HepG2 (cell line): Measurements from ENCODE around the gene SLCO2B1. TPM values are rescaled to one million over a fixed set of nuclear protein-coding genes. Genes with fewer than 3 reads are reported as not detected.

Source experiments
- CAMTA2 ChIP-seq: sonication (generic); formaldehyde crosslinking; IDR thresholded peaks from 2 replicates; pipeline ENCODE4 v1.4.0; 2020; ENCODE audit warnings: mild to moderate bottlenecking, missing genetic modification reagents, borderline replicate concordance
- CCAR2 ChIP-seq: fragments of 200-400 bp; formaldehyde crosslinking; optimal IDR thresholded peaks from 2 replicates; pipeline ENCODE3; 2018; ENCODE audit warnings: low read depth, mild to moderate bottlenecking, low read length, moderate library complexity
- KDM2A ChIP-seq: sonication (generic); formaldehyde crosslinking; IDR thresholded peaks from 2 replicates; pipeline ENCODE4 v1.4.0; 2020; ENCODE audit warnings: low read depth, missing genetic modification reagents, borderline replicate concordance
- LRRFIP1 ChIP-seq: sonication (generic); formaldehyde crosslinking; conservative IDR thresholded peaks from 2 replicates; pipeline ENCODE4 v1.4.0; 2020; ENCODE audit warnings: missing genetic modification reagents
- MTERF4 ChIP-seq: sonication (generic); formaldehyde crosslinking; IDR thresholded peaks from 2 replicates; pipeline ENCODE4 v1.8.0; 2023; ENCODE audit warnings: mild to moderate bottlenecking, missing genetic modification reagents
- MTF1 ChIP-seq: sonication (generic); formaldehyde crosslinking; IDR thresholded peaks from 2 replicates; pipeline ENCODE4 v1.5.0; 2020; ENCODE audit warnings: missing genetic modification reagents
- PHB2 ChIP-seq: fragments of 450-650 bp; IDR thresholded peaks from 2 replicates; pipeline ENCODE4 v1.6.1; 2018; ENCODE audit not compliant: partially characterized antibody
- PLSCR1 ChIP-seq: sonication (generic); formaldehyde crosslinking; IDR thresholded peaks from 2 replicates; pipeline ENCODE4 v1.5.0; 2020; ENCODE audit warnings: missing genetic modification reagents, mild to moderate bottlenecking, borderline replicate concordance
- ZNF431 ChIP-seq: sonication (generic); formaldehyde crosslinking; IDR thresholded peaks from 2 replicates; pipeline ENCODE4 v1.9.0; 2022; ENCODE audit warnings: missing genetic modification reagents, low read depth, mild to moderate bottlenecking, borderline replicate concordance
- polyA plus RNA-seq, 8 experiments: library from polyadenylated mRNA; depleted of rRNA in 3 of 8; stranded (reverse) in 7 of 8; unstranded in 1 of 8; fragments of >200 nt; fragmentation: Illumina TruSeq in 4 of 8; extraction: Trizol in 4 of 8; gene quantifications; 2 replicates each; pipeline versions ENCODE4 v1.2.1 to v1.2.3, GENCODE V29; 2011 to 2016; ENCODE audit warnings: low read depth in 4 of 8, missing spikeins in 1 of 8, mixed read lengths in 1 of 8; ENCODE audit not compliant: insufficient read depth in 1 of 8
- total RNA-seq, 5 experiments: library from RNA; depleted of rRNA; stranded (reverse); fragments of >200 nt; fragmentation: Illumina TruSeq; extraction: Trizol; gene quantifications; 2 replicates each; pipeline ENCODE4 v1.2.3, GENCODE V29; 2016; ENCODE audit warnings: low read depth in 1 of 5
- TF ChIP-seq, protein P1 (sequence below), 2 experiments: IDR thresholded peaks; 2 replicates each; pipeline ENCODE4 v1.6.1; 2011 to 2012; ENCODE audit warnings: low read length in 2 of 2, borderline replicate concordance in 1 of 2, low read depth in 1 of 2, mild to moderate bottlenecking in 1 of 2, moderate library complexity in 1 of 2
- TF ChIP-seq, protein P2 (sequence below): sonication (generic); formaldehyde crosslinking; IDR thresholded peaks from 2 replicates; pipeline ENCODE4 v1.4.0; 2020; ENCODE audit warnings: missing genetic modification reagents
- TF ChIP-seq, protein P3 (sequence below): sonication (generic); formaldehyde crosslinking; IDR thresholded peaks from 2 replicates; pipeline ENCODE4 v1.4.0; 2020; ENCODE audit warnings: missing genetic modification reagents

The SLCO2B1 gene
- total and polyA plus RNA-seq, 2 of the 13 experiments (the other 11 are each of a cell fraction or from before 2014, with no cell fraction given) = 15.3 to 19.8 TPM

DNA sequence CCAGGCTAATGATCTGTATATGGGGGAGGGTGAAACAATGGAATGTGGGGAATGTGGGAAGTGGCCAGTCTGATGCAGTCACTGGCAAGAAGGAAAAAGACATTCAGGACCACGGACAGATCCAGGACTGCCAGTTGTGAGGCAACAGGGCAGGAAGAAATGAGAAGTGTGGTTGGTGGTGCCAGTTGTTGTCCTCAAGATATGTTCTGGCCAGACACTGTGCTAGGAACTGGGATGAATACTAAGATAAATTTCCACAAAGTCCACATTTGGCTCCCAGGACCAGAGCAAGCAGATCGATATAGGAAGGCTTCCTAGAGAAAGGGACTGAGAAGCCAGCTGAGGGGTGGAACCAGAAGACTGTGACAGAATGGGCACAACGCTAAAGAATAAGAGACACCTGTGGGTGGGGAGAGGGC is 82.9 kb downstream of the SLCO2B1 start (continued):
- TF ChIP-seq ZNF431 = 0 out of 2 replicates have a peak, but pooled peaks have one; percentile 51
- no peak for TF ChIP-seq CAMTA2 (CRISPR knock-in tag)
- TF ChIP-seq MTF1 = 0 out of 2 replicates have a peak, but pooled peaks have one; percentile 51
- TF ChIP-seq KDM2A (CRISPR knock-in tag) = 0 out of 2 replicates have a peak, but pooled peaks have one; percentile 36
- TF ChIP-seq LRRFIP1 (CRISPR knock-in tag) = peak; percentile 77; the same call in 1 of the 2 replicates
- TF ChIP-seq PHB2 = no peak
- no peak for TF ChIP-seq CCAR2
- TF ChIP-seq, protein P1, sequence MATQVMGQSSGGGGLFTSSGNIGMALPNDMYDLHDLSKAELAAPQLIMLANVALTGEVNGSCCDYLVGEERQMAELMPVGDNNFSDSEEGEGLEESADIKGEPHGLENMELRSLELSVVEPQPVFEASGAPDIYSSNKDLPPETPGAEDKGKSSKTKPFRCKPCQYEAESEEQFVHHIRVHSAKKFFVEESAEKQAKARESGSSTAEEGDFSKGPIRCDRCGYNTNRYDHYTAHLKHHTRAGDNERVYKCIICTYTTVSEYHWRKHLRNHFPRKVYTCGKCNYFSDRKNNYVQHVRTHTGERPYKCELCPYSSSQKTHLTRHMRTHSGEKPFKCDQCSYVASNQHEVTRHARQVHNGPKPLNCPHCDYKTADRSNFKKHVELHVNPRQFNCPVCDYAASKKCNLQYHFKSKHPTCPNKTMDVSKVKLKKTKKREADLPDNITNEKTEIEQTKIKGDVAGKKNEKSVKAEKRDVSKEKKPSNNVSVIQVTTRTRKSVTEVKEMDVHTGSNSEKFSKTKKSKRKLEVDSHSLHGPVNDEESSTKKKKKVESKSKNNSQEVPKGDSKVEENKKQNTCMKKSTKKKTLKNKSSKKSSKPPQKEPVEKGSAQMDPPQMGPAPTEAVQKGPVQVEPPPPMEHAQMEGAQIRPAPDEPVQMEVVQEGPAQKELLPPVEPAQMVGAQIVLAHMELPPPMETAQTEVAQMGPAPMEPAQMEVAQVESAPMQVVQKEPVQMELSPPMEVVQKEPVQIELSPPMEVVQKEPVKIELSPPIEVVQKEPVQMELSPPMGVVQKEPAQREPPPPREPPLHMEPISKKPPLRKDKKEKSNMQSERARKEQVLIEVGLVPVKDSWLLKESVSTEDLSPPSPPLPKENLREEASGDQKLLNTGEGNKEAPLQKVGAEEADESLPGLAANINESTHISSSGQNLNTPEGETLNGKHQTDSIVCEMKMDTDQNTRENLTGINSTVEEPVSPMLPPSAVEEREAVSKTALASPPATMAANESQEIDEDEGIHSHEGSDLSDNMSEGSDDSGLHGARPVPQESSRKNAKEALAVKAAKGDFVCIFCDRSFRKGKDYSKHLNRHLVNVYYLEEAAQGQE (IDR thresholded peaks at IDR 0.05; ENCODE audit: borderline replicate concordance in 1 of 2, low read depth in 1 of 2, low read length in 2 of 2) = peak; percentile 95 to 98
- TF ChIP-seq, protein P2, sequence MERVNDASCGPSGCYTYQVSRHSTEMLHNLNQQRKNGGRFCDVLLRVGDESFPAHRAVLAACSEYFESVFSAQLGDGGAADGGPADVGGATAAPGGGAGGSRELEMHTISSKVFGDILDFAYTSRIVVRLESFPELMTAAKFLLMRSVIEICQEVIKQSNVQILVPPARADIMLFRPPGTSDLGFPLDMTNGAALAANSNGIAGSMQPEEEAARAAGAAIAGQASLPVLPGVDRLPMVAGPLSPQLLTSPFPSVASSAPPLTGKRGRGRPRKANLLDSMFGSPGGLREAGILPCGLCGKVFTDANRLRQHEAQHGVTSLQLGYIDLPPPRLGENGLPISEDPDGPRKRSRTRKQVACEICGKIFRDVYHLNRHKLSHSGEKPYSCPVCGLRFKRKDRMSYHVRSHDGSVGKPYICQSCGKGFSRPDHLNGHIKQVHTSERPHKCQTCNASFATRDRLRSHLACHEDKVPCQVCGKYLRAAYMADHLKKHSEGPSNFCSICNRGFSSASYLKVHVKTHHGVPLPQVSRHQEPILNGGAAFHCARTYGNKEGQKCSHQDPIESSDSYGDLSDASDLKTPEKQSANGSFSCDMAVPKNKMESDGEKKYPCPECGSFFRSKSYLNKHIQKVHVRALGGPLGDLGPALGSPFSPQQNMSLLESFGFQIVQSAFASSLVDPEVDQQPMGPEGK (CRISPR knock-in tag) = 0 out of 2 replicates have a peak, but pooled peaks have one; percentile 20
- no peak; the same call in 1 of the 2 replicates for TF ChIP-seq MTERF4 (CRISPR knock-in tag)
- TF ChIP-seq, protein P3, sequence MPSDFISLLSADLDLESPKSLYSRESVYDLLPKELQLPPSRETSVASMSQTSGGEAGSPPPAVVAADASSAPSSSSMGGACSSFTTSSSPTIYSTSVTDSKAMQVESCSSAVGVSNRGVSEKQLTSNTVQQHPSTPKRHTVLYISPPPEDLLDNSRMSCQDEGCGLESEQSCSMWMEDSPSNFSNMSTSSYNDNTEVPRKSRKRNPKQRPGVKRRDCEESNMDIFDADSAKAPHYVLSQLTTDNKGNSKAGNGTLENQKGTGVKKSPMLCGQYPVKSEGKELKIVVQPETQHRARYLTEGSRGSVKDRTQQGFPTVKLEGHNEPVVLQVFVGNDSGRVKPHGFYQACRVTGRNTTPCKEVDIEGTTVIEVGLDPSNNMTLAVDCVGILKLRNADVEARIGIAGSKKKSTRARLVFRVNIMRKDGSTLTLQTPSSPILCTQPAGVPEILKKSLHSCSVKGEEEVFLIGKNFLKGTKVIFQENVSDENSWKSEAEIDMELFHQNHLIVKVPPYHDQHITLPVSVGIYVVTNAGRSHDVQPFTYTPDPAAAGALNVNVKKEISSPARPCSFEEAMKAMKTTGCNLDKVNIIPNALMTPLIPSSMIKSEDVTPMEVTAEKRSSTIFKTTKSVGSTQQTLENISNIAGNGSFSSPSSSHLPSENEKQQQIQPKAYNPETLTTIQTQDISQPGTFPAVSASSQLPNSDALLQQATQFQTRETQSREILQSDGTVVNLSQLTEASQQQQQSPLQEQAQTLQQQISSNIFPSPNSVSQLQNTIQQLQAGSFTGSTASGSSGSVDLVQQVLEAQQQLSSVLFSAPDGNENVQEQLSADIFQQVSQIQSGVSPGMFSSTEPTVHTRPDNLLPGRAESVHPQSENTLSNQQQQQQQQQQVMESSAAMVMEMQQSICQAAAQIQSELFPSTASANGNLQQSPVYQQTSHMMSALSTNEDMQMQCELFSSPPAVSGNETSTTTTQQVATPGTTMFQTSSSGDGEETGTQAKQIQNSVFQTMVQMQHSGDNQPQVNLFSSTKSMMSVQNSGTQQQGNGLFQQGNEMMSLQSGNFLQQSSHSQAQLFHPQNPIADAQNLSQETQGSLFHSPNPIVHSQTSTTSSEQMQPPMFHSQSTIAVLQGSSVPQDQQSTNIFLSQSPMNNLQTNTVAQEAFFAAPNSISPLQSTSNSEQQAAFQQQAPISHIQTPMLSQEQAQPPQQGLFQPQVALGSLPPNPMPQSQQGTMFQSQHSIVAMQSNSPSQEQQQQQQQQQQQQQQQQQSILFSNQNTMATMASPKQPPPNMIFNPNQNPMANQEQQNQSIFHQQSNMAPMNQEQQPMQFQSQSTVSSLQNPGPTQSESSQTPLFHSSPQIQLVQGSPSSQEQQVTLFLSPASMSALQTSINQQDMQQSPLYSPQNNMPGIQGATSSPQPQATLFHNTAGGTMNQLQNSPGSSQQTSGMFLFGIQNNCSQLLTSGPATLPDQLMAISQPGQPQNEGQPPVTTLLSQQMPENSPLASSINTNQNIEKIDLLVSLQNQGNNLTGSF (CRISPR knock-in tag) = no peak
- no peak for TF ChIP-seq PLSCR1 (CRISPR knock-in tag)
